ENCODE data around the gene MSI2.

Gene MSI2

GRCh38 chr17:57553526-57553925 is 297.2 kb downstream of the MSI2 start:
- H3K27me3 ChIP-seq (ENCODE audit: insufficient read depth, low read depth, severe bottlenecking), result no peaks in the 10 kb centered on the region
- H3K9me3 ChIP-seq (ENCODE audit: severe bottlenecking), result no peaks in the 10 kb centered on the region
- peaks cover 32% of the 10 kb centered on the region for H3K36me3 ChIP-seq
- TF ChIP-seq CTCF (IDR thresholded peaks at IDR 0.05; ENCODE audit: low read depth, low read length), result no peak
- DNase-seq, result peak; percentile 52
- H3K4me3 ChIP-seq (ENCODE audit: low read depth, low read length), result peak overlapping the region; percentile 5; the same call in 1 of the 2 replicates
- H3K27ac ChIP-seq, result peak overlapping the region; percentile 92

- H3K36me3 ChIP-seq, result peaks cover 39% of the 10 kb centered on the region
- DNase-seq, result peak; percentile 94
- no peak for TF ChIP-seq CTCF (IDR thresholded peaks at IDR 0.05; ENCODE audit: low read depth, low read length)
- H3K4me3 ChIP-seq (ENCODE audit: low read depth, low read length), result peak overlapping the region; percentile 18
- no peaks in the 10 kb centered on the region for H3K27me3 ChIP-seq (ENCODE audit: insufficient read depth, low read depth, severe bottlenecking)
- H3K27ac ChIP-seq, result peak overlapping the region; percentile 92
- no peaks in the 10 kb centered on the region for H3K9me3 ChIP-seq (ENCODE audit: severe bottlenecking)
Observed at GRCh38 chr17:57553991-57554825, 297.9 kb downstream of the MSI2 start.

GRCh38 chr17:57554826-57555635 is 298.7 kb downstream of the MSI2 start:
- TF ChIP-seq CTCF (IDR thresholded peaks at IDR 0.05; ENCODE audit: low read depth, low read length), result no peak
- no peak for DNase-seq
- H3K27me3 ChIP-seq (ENCODE audit: insufficient read depth, low read depth, severe bottlenecking), result no peaks in the 10 kb centered on the region
- H3K27ac ChIP-seq, result peak overlapping the region; percentile 92
- peak overlapping the region; percentile 18; the same call in 1 of the 2 replicates for H3K4me3 ChIP-seq (ENCODE audit: low read depth, low read length)
- peaks cover 46% of the 10 kb centered on the region for H3K36me3 ChIP-seq
- no peaks in the 10 kb centered on the region for H3K9me3 ChIP-seq (ENCODE audit: severe bottlenecking)

- H3K27ac ChIP-seq, result peak overlapping the region; percentile 92
- no peak for DNase-seq
- H3K9me3 ChIP-seq (ENCODE audit: severe bottlenecking), result no peaks in the 10 kb centered on the region
- no peak for TF ChIP-seq CTCF (IDR thresholded peaks at IDR 0.05; ENCODE audit: low read depth, low read length)
- H3K4me3 ChIP-seq (ENCODE audit: low read depth, low read length), result no peak overlapping the region
- peaks cover 46% of the 10 kb centered on the region for H3K36me3 ChIP-seq
- no peaks in the 10 kb centered on the region for H3K27me3 ChIP-seq (ENCODE audit: insufficient read depth, low read depth, severe bottlenecking)
Observed at GRCh38 chr17:57555636-57556175, 299.4 kb downstream of the MSI2 start.

- H3K4me3 ChIP-seq (ENCODE audit: low read depth, low read length), result no peak overlapping the region
- no peaks in the 10 kb centered on the region for H3K27me3 ChIP-seq (ENCODE audit: insufficient read depth, low read depth, severe bottlenecking)
- TF ChIP-seq CTCF (IDR thresholded peaks at IDR 0.05; ENCODE audit: low read depth, low read length), result no peak
- no peaks in the 10 kb centered on the region for H3K9me3 ChIP-seq (ENCODE audit: severe bottlenecking)
- peak overlapping the region; percentile 92 for H3K27ac ChIP-seq
- no peak for DNase-seq
- peaks cover 51% of the 10 kb centered on the region for H3K36me3 ChIP-seq
Observed at GRCh38 chr17:57556320-57556719, 300.0 kb downstream of the MSI2 start.
